ENCODE data around the gene PTGES3. TPM values are rescaled to one million over a fixed set of nuclear protein-coding genes. Genes with fewer than 3 reads are reported as not detected.

PTGES3 gene
- total and polyA plus RNA-seq, 4 donors, result 65.0 to 94.1 (median 81.3) TPM

GRCh38 chr12:56632701-56633467 lies 55.2 kb downstream of the PTGES3 start:
- H3K4me3 ChIP-seq (ENCODE audit: low read depth in 1 of 3, low read length in 3 of 3), result peak overlapping the region in 1 of 3 donors; percentile 9
- DNase-seq (ENCODE audit: low spot score), result no peak
- H3K9me3 ChIP-seq (ENCODE audit: control insufficient read depth in 4 of 4, low read length in 3 of 4), result no peaks in the 10 kb centered on the region
- no peak overlapping the region for H3K9ac ChIP-seq (ENCODE audit: low read depth in 1 of 2, low read length in 2 of 2)
- WGBS, result 67% methylated on average over 4 of the region's 4 CpGs
- peaks cover 14 to 77% (median 65%) of the 10 kb centered on the region in 4 donors for H3K4me1 ChIP-seq (ENCODE audit: control insufficient read depth in 4 of 4, insufficient read depth in 4 of 4, low read length in 3 of 4)
- H3K27ac ChIP-seq (ENCODE audit: low read depth in 1 of 2, low read length in 2 of 2), result peak overlapping the region; percentile 57 to 62
- H3K27me3 ChIP-seq (ENCODE audit: control insufficient read depth in 4 of 4, insufficient read depth in 4 of 4, low read length in 3 of 4), result no peaks in the 10 kb centered on the region
- H3K36me3 ChIP-seq (ENCODE audit: control insufficient read depth in 4 of 4, insufficient read depth in 3 of 4, low read depth in 1 of 4, low read length in 3 of 4), result peaks cover 0 to 5% (median 2%) of the 10 kb centered on the region in 4 donors
- TF ChIP-seq SP1 (IDR thresholded peaks at IDR 0.05), result no peak

DNA sequence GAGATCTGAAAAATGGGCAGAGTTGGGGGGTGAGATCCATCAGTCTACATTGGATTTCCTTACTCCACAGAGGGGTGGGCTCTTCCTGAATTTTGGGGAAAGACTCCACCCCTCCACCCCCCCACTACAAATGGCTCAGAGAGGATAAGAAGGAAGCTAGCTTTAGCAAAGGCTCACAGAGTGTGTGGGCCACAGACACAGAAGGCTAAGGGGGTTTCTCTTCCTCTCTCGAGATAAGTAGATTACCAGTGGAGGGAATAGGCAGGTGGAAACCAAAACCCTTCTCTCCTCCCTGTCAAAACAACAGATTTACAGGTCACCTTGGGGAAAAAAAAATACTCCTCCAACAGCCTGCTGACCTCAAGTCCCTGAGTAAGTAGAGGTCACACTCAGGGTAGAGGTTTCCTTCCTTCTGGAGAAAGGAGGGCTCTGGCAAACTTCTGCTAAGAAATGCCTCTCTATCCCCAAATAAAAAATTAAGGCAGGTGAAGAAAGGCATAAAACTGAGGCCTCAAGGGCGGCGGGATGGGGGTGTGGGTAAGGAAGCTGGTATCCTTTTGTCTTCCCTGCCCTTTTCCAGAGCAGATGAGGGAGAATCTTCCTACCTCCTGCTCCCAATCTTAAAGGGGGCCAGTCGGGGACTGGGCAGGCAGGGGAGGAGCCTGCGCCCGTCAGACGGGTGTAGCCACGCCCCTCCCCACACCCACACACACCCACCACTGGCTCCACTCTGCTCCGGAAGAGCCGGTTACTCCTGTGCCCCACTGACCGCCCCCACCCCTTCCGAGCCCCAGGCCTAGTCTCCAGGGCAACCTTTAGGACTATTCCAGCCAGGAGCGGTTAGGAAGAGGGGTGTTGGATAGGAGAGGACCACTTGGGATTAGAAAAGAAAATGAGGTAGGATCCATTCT lies 56.0 kb downstream of the PTGES3 start:
- H3K4me3 ChIP-seq (ENCODE audit: low read depth in 1 of 3, low read length in 3 of 3), result peak overlapping the region in 1 of 3 donors; percentile 9
- DNase-seq (ENCODE audit: low spot score), result peak; percentile 85
- TF ChIP-seq CTCF (IDR thresholded peaks at IDR 0.05; ENCODE audit: low read depth, low read length, missing input control), result no peak
- TF ChIP-seq HNF4G (IDR thresholded peaks at IDR 0.05), result no peak
- no peak for TF ChIP-seq EGR1 (IDR thresholded peaks at IDR 0.05; ENCODE audit: low read depth in 2 of 2)
- no peak for TF ChIP-seq MAX (IDR thresholded peaks at IDR 0.05)
- no peak for TF ChIP-seq NR2F2 (IDR thresholded peaks at IDR 0.05)
- no peak for TF ChIP-seq REST (IDR thresholded peaks at IDR 0.05)
- no peak for TF ChIP-seq FOXA1 (IDR thresholded peaks at IDR 0.05)
- TF ChIP-seq FOXA2 (IDR thresholded peaks at IDR 0.05), result no peak
- TF ChIP-seq TAF1 (conservative IDR thresholded peaks at IDR 0.05), result no peak
- TF ChIP-seq YY1 (IDR thresholded peaks at IDR 0.05), result no peak
- no peak for TF ChIP-seq RXRA (IDR thresholded peaks at IDR 0.05)
- no peak for TF ChIP-seq JUND (IDR thresholded peaks at IDR 0.05)
- TF ChIP-seq HNF4A (conservative IDR thresholded peaks at IDR 0.05), result no peak
- TF ChIP-seq, protein P1, sequence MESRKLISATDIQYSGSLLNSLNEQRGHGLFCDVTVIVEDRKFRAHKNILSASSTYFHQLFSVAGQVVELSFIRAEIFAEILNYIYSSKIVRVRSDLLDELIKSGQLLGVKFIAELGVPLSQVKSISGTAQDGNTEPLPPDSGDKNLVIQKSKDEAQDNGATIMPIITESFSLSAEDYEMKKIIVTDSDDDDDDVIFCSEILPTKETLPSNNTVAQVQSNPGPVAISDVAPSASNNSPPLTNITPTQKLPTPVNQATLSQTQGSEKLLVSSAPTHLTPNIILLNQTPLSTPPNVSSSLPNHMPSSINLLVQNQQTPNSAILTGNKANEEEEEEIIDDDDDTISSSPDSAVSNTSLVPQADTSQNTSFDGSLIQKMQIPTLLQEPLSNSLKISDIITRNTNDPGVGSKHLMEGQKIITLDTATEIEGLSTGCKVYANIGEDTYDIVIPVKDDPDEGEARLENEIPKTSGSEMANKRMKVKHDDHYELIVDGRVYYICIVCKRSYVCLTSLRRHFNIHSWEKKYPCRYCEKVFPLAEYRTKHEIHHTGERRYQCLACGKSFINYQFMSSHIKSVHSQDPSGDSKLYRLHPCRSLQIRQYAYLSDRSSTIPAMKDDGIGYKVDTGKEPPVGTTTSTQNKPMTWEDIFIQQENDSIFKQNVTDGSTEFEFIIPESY (IDR thresholded peaks at IDR 0.05), result no peak
- TF ChIP-seq ATF3 (IDR thresholded peaks at IDR 0.05), result no peak
- no peak for TF ChIP-seq SP1 (IDR thresholded peaks at IDR 0.05)
- no peak for TF ChIP-seq RAD21 (IDR thresholded peaks at IDR 0.05)
- H3K36me3 ChIP-seq (ENCODE audit: control insufficient read depth in 4 of 4, insufficient read depth in 3 of 4, low read depth in 1 of 4, low read length in 3 of 4), result no peaks in the 10 kb centered on the region
- H3K4me1 ChIP-seq (ENCODE audit: control insufficient read depth in 4 of 4, insufficient read depth in 4 of 4, low read length in 3 of 4), result peaks cover 14 to 71% (median 57%) of the 10 kb centered on the region in 4 donors
- H3K27me3 ChIP-seq (ENCODE audit: control insufficient read depth in 4 of 4, insufficient read depth in 4 of 4, low read length in 3 of 4), result no peaks in the 10 kb centered on the region
- peak overlapping the region; percentile 57 to 62 for H3K27ac ChIP-seq (ENCODE audit: low read depth in 1 of 2, low read length in 2 of 2)
- no peak overlapping the region for H3K9ac ChIP-seq (ENCODE audit: low read depth in 1 of 2, low read length in 2 of 2)
- H3K9me3 ChIP-seq (ENCODE audit: control insufficient read depth in 4 of 4, low read length in 3 of 4), result no peaks in the 10 kb centered on the region
- 16% methylated on average over 13 of the region's 13 CpGs for WGBS

Measured in liver (tissue), 9 donors.